IMR-90 (cell line): ENCODE results near the gene TRDMT1.

ENCODE experiments used
- CEBPB ChIP-seq: IDR thresholded peaks from 2 replicates; pipeline ENCODE4 v1.6.1; 2012; ENCODE audit warnings: low read depth, low read length, improper control_type of control experiment
- CTCF ChIP-seq: conservative IDR thresholded peaks from 2 replicates; pipeline ENCODE4 v1.5.1; 2012; ENCODE audit warnings: mild to moderate bottlenecking, low read depth, low read length, improper control_type of control experiment
- MAZ ChIP-seq: IDR thresholded peaks from 2 replicates; pipeline ENCODE4 v1.6.1; 2012; ENCODE audit warnings: low read depth, mild to moderate bottlenecking, low read length, improper control_type of control experiment, moderate library complexity, borderline replicate concordance
- NFE2L2 ChIP-seq: fragments of 150-350 bp; IDR thresholded peaks from 2 replicates; pipeline ENCODE4 v1.6.1; 2016; ENCODE audit warnings: low read depth, mild to moderate bottlenecking, low read length
- POLR2A ChIP-seq: IDR thresholded peaks from 2 replicates; pipeline ENCODE4 v1.6.1; 2012; ENCODE audit warnings: mild to moderate bottlenecking, low read depth, low read length
- RAD21 ChIP-seq: IDR thresholded peaks from 2 replicates; pipeline ENCODE4 v1.6.1; 2012; ENCODE audit warnings: low read length, improper control_type of control experiment
- SMC3 ChIP-seq: fragments of 150-350 bp; IDR thresholded peaks from 2 replicates; pipeline ENCODE4 v1.6.1; 2016; ENCODE audit warnings: low read depth, mild to moderate bottlenecking, antibody characterized with exemption, low read length, moderate library complexity

DNA sequence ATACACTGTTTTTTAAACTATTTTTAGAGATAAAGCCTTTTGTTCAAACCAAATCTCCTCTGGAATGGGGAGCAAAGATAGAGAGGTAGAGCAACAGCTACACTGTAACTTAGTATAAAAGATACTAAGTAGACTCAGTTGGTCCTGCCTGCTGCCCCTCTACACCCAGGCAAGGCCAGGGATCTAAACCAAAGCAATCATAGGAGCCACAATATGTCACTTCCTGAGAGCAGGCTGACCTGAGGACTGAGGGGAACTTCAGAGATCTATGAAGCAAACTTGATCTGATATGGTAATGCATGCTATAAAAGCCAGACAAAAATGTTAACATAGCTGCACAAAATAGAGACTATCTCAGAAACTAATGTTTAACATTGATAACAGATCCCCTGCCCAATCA, 7.0 kb upstream of the TRDMT1 start:
- TF ChIP-seq CTCF (no peak), NFE2L2 (no peak), POLR2A (no peak), MAZ (no peak), RAD21 (no peak), CEBPB (no peak), SMC3 (no peak)
